Measurements from ENCODE around the gene STARD10.

Gene STARD10

DNA sequence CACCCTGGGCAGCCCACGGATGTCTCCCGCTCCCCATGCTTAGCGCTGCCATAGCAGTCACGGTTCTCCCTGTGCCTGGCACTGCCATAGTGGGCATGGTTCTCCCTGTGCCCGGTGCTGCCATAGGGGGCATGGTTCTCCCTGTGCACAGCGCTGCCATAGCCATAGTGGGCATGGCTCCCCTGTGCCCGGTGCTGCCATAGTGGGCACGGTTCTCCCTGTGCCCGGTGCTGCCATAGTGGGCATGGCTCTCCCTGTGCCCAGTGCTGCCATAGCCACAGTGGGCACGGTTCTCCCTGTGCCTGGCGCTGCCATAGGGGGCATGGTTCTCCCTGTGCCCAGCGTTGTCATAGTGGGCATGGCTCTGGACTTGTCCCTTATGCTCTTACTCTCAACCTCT is 21.8 kb downstream of the STARD10 start:
- TF ChIP-seq CTCF (IDR thresholded peaks at IDR 0.05; ENCODE audit: low read depth, low read length), result no peak
- H3K4me3 ChIP-seq (ENCODE audit: low read depth, low read length), result no peak overlapping the region

DNA sequence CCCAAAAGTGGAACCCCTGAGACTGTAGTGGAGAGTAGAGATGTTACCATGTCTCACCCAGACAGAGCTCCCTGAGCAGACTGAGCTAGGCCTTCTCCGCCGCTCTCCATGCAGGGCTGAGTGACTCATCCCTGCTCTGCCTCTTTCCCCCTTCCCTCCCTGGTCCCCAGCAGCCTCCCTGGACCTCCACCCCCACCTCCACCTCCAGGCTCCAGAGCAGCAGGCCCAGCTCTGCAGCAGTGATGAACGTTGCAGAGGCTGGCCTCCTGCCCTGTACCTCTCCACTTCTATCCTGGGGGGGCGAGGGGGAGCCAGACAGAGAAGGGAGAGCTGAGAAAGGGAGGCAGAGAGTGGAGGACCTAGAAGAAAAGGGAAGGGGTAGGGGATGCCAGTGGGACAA is 22.3 kb downstream of the STARD10 start:
- H3K4me3 ChIP-seq (ENCODE audit: low read depth, low read length), result no peak overlapping the region
- no peak for TF ChIP-seq CTCF (IDR thresholded peaks at IDR 0.05; ENCODE audit: low read depth, low read length)

DNA sequence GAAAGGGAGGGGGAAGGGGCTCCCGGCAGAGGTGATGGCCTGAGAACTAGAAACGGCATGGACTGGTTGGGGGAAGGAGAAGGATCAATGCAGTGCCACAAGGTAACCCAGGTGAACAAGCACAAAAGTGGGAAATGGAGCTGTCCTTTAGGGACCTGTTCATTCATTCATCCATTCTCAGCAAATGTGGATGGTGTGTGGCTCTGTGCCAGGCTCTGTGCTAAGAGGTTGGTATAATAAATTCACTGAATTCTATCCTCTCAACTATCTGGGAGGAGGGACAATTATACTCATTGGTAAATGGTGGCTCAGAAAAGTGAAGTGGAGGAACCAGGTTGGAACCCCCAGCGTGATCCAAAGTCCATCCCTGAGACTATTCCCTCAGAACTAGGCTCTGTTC is 23.0 kb downstream of the STARD10 start:
- no peak for TF ChIP-seq CTCF (IDR thresholded peaks at IDR 0.05; ENCODE audit: low read depth, low read length)
- H3K4me3 ChIP-seq (ENCODE audit: low read depth, low read length), result no peak overlapping the region

DNA sequence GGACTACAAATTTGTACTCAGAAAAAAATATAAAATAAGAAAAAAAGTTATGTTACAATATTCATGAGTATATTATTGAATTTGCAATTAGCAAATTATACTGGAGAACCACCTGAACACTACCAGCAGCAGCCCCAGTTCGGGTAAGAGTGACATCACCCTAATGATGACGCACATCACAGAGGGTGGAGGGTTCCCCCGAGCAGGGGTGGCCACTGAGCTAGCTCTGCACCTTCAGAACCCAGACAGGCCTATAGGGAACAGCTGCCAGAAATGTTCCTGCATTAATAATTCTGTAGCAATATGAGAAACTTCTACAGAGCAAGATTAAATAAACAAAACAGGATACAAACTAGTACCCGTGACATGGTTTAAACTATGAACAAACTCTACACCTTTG is 24.2 kb downstream of the STARD10 start:
- TF ChIP-seq CTCF (IDR thresholded peaks at IDR 0.05; ENCODE audit: low read depth, low read length), result no peak
- H3K4me3 ChIP-seq (ENCODE audit: low read depth, low read length), result no peak overlapping the region

- no peak for TF ChIP-seq CTCF (IDR thresholded peaks at IDR 0.05; ENCODE audit: low read depth, low read length)
- H3K4me3 ChIP-seq (ENCODE audit: low read depth, low read length), result no peak overlapping the region
Measured at GRCh38 chr11:72768581-72768980, 25.3 kb downstream of the STARD10 start.

DNA sequence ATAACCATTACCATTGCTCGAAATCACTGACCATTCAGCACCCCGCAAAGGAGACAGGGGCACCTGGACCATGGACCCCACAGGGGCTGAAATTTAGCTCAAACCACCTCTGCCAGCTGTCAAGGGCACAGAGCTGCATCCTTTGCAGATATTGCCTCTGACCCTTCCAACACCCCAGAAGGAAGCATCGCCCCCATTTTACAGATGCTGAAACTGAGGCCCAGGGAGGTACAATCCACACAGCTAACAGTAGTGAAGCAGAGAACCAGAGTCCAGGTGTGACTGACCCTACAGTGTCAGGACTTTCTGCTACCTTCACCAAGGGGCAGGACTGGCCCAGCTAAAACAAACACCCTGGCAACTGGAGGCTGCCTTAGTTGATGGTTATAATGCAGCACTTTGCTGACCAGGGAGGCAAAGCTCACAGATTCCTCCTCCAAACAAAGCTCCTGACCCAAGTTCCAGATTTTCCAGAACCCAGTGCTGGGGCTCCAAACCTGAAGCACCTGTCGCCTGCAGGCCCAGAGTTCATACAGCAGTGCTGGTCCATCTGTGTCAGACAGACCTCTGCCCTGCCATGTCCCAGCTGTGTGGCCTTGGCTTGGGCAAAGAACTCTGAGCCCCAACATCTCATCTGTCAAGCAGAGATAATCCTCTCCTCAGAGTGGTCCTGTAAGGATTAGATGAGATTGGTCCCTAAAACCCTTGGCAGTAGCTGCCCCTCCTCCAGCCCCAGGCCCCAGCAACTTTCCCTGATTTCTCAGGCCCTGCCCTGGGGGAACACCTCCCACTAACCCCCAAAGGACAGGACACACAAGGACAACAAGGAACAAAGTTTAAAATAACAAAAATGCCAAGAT is 26.4 kb downstream of the STARD10 start:
- no peak overlapping the region for H3K4me3 ChIP-seq (ENCODE audit: low read depth, low read length)
- no peak for TF ChIP-seq CTCF (IDR thresholded peaks at IDR 0.05; ENCODE audit: low read depth, low read length)

DNA sequence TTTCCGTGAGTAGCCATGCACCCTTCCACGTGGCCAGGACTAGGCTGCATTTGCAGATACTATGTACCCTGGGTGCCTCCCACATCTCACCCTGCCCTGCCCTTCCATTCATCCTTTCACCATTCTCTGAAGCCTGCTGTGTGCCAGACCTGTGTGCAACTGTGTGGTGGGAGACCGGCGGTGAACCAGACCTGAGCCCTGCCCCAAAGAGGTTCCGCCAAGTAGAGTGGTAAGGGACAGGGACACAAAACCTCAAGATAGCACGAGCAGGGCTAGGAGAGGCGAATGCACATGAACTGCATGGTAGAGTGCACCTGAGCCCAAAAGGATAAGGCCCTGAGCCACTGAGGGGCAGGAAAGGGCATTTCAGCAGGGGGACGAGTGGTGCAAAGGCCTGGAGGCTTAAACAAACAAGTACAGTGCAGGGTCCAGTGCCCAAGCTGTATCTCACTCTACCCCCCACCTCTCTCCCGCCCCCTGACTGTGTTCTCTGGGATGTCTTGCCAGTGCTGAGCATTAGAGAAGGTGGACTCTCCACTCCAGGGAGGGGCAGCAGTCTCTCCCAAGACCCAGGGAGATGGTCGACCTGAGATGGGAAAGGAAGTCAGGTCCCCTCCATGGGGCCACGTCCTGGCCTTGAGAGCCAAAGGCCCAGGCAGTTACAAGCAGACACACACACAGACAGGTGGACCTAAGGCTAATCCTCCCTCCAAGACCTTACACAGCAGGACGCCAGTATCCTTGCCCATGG is 27.5 kb downstream of the STARD10 start:
- no peak for TF ChIP-seq CTCF (IDR thresholded peaks at IDR 0.05; ENCODE audit: low read depth, low read length)
- H3K4me3 ChIP-seq (ENCODE audit: low read depth, low read length), result no peak overlapping the region

Measured in WI38 (cell line).